NCI-H510A treated with DMSO at 0.1 percent for 48 hours (cell line): Measurements from ENCODE around the gene IKZF4.
A peak's percentile ranks its signal among the peaks of the same experiment; 100 is the strongest.
"Not testable (repeated sequence)": the region's sequence is repeated elsewhere in the genome, so short reads cannot be mapped to it uniquely, and the experiment has no call there.

ENCODE experiments used
- DNase-seq: peaks from one replicate; lab custom pipeline; 2025; lab: John Stamatoyannopoulos, UW

The IKZF4 gene

GRCh38 chr12:55999522-55999921 lies 21.3 kb upstream of the IKZF4 start:
- DNase-seq, result not testable (repeated sequence)

GRCh38 chr12:55999999-56000540 lies 20.8 kb upstream of the IKZF4 start:
- not testable (repeated sequence) for DNase-seq

- no peak for DNase-seq
Measured at GRCh38 chr12:56001487-56002100, 19.2 kb upstream of the IKZF4 start.

GRCh38 chr12:56003376-56003775 lies 17.5 kb upstream of the IKZF4 start:
- DNase-seq, result not testable (repeated sequence)

- no peak for DNase-seq
Measured at GRCh38 chr12:56004211-56004610, 16.6 kb upstream of the IKZF4 start.

- peak; percentile 39 for DNase-seq
Measured at GRCh38 chr12:56007564-56008559, 13.0 kb upstream of the IKZF4 start.

- DNase-seq, result no peak
Measured at GRCh38 chr12:56010111-56010570, 10.7 kb upstream of the IKZF4 start.

GRCh38 chr12:56011509-56012090 lies 9.2 kb upstream of the IKZF4 start:
- no peak for DNase-seq

GRCh38 chr12:56013482-56013881 lies 7.4 kb upstream of the IKZF4 start:
- no peak for DNase-seq

- no peak for DNase-seq
Measured at GRCh38 chr12:56014205-56014604, 6.6 kb upstream of the IKZF4 start.

- DNase-seq, result no peak
Measured at GRCh38 chr12:56017181-56017580, 3.7 kb upstream of the IKZF4 start.

GRCh38 chr12:56018356-56018755 lies 2.5 kb upstream of the IKZF4 start:
- no peak for DNase-seq

GRCh38 chr12:56021889-56022497 lies 1.1 kb downstream of the IKZF4 start:
- no peak for DNase-seq

GRCh38 chr12:56028511-56029165 lies 7.8 kb downstream of the IKZF4 start:
- no peak for DNase-seq

- no peak for DNase-seq
Measured at GRCh38 chr12:56029166-56029519, 8.3 kb downstream of the IKZF4 start.

- DNase-seq, result peak; percentile 20
Measured at GRCh38 chr12:56029666-56030293, 8.9 kb downstream of the IKZF4 start.

- DNase-seq, result no peak
Measured at GRCh38 chr12:56031987-56032386, 11.1 kb downstream of the IKZF4 start.

GRCh38 chr12:56034586-56035332 lies 13.9 kb downstream of the IKZF4 start:
- no peak for DNase-seq

GRCh38 chr12:56037161-56037560 lies 16.3 kb downstream of the IKZF4 start:
- DNase-seq, result no peak

GRCh38 chr12:56038022-56038655 lies 17.3 kb downstream of the IKZF4 start:
- no peak for DNase-seq
